ENCODE measurements around the gene MYO1D.

The MYO1D gene

DNA sequence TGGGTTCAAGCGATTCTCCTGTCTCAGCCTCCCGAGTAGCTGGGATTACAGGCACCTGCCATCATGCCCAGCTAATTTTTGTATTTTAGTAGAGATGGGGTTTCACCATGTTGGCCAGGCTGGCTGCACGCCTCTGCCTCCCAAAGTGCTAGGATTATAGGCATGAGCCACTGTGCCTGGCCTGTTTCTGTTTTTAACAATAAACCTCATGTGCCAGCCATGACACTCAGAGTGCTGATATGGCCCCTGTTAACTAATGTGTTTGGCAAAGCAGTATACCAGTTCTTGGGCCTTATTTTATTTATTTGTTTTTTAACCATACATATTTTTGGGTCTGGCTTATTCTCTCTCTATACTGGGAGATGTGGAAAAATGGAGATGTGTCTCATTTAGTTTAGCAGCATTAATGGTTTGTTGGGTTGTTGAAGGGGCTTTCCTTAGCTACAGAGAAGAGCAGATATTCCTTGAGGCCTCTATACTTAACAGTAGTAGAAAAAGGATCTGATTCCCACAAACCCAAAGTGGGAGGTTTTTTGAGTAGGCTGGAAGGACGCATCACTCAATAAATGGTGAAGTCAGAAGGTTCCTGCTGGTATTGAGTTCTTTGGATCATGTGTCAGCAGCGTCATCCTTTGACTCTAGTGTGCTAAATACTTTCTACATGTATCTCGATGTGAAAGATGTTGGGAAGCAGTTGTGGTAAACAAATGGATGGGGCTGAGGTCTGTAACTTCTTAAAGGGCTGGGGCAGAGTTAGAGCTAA is 406.3 kb downstream of the MYO1D start:
- ChIA-PET CTCF (interaction anchor here (1.1 to 12.7 kb wide), 5 partner anchors 9 to 406 kb away, joined by 3 to 177 read pairs (median 10); partner anchors contain the start of genes CDK5R1 and PSMD11), POLR2A (no interaction called here)

DNA sequence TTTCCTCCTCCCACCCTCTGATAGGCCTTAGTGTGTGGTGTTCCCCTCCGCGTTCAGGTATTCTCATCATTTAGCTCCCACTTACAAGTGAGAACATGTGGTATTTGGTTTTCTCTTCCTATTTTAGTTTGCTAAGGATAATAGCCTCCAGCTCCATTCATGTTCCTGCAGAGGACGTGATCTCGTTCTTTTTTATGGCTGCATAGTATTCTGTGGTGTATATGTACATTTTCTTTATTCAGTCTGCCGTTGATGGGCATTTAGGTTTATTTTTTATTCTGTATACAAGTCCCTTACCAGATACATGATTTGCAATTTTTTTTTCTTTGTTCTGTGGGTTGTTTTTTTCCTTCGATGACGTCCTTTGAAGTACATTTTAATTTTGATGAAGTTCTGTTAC is 409.0 kb downstream of the MYO1D start:
- TF ChIP-seq CTCF (IDR thresholded peaks at IDR 0.05; ENCODE audit: control extremely low read depth, extremely low read depth, low read depth, missing control alignments): no peak
- CTCF ChIA-PET: interaction anchor here (11.3 to 12.7 kb wide), 2 partner anchors 17 to 23 kb away, joined by 139 to 177 read pairs; partner anchors contain the start of genes CDK5R1 and PSMD11
- POLR2A ChIA-PET: no interaction called here
- no peak for DNase-seq (ENCODE audit: extremely low spot score)

More for the DNA sequence above, 406.3 kb downstream of the MYO1D start:
- DNase-seq (ENCODE audit: extremely low spot score): no peak
- TF ChIP-seq CTCF (IDR thresholded peaks at IDR 0.05; ENCODE audit: control extremely low read depth, extremely low read depth, low read depth, missing control alignments): no peak

DNA sequence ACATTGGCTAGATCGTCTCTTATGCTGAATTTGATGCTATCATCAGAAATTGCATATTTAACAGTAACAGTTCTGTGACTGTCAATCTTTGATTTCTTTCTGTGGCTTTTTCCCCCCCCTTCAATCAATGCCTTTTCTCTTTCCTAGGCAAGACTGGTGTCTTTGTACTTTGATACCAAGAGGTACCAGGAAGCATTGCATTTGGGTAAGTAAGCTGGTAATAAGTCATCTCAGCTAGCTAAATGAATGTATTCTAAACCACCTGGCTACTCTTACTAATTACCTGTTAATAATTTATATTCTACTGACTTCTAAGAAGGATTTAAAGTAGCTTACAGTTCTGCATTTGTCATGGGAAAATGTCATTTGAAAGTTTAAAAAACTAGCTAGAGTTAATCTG is 412.6 kb downstream of the MYO1D start:
- no peak for DNase-seq (ENCODE audit: extremely low spot score)
- ChIA-PET CTCF (interaction anchor here (0.7 to 12.7 kb wide), 10 partner anchors 12 to 534 kb away, joined by 3 to 177 read pairs (median 18); partner anchors contain the start of genes CDK5R1, MYO1D and PSMD11), POLR2A (no interaction called here)
- TF ChIP-seq CTCF (IDR thresholded peaks at IDR 0.05; ENCODE audit: control extremely low read depth, extremely low read depth, low read depth, missing control alignments): no peak

- no peak for DNase-seq (ENCODE audit: extremely low spot score)
- ChIA-PET CTCF (interaction anchor here (0.9 to 12.7 kb wide), 28 partner anchors 9 to 557 kb away, joined by 3 to 177 read pairs (median 7); partner anchors contain the start of genes CDK5R1, MYO1D and PSMD11), POLR2A (no interaction called here)
- TF ChIP-seq CTCF (IDR thresholded peaks at IDR 0.05; ENCODE audit: control extremely low read depth, extremely low read depth, low read depth, missing control alignments): no peak
Measured at GRCh38 chr17:32463304-32463703, 413.6 kb downstream of the MYO1D start.

DNA sequence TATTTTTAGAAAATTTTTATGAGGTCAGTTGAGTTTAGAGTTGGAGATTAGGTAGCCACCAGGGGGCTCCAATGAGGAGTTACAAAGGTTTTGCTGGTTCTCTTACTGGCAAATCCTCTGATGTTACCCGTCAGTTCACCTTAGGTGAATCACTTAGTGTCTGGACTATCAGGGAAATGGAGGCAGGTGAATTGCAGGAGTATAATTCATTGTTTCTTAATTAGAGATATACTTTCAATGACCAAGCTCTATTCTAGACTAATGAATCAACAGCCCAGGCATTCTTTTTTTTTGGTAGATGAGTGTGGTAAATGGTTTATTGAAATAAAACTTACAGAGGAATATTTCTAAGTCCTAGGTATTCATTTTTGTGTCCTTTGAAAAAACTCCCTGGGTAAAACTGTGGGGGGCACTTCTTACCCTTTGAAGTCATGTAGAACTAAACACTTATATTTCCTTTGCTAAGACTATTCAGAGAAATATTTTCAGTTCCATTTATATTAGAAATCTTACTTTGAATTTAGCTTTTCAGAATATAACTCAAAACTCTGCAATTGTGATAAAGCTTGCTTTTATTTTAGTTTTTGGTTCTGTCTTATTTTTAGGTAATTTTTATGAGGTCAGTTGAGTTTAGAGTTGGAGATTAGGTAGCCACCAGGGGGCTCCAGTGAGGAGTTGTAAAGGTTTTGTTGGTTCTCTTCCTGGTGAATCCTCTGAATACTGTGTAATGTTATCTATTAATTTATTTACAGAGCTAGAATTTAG is 414.9 kb downstream of the MYO1D start:
- peak; percentile 43 for TF ChIP-seq CTCF (IDR thresholded peaks at IDR 0.05; ENCODE audit: control extremely low read depth, extremely low read depth, low read depth, missing control alignments)
- CTCF ChIA-PET: interaction anchor here (0.6 to 12.7 kb wide), 48 partner anchors 9 to 558 kb away, joined by 3 to 177 read pairs (median 4); partner anchors contain the start of genes CDK5R1, MYO1D and PSMD11
- DNase-seq (ENCODE audit: extremely low spot score): no peak
- POLR2A ChIA-PET: no interaction called here

DNA sequence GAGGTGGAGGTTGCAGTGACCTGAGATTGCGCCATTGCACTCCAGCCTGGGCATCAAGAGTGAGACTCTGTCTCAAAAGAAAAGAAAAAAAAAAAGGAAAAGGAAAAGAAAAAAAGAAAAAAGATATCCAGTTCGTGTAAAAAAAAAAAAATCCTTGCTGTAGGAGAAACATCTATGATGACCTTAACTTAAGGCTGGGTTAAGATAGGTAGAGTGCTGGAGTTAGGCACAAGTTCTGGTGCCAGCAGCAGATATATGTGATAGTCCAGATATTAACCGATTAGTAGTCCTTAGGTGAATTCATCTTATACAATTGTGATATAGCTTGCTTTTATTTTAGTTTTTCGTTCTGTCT is 415.4 kb downstream of the MYO1D start:
- TF ChIP-seq CTCF (IDR thresholded peaks at IDR 0.05; ENCODE audit: control extremely low read depth, extremely low read depth, low read depth, missing control alignments): no peak
- DNase-seq (ENCODE audit: extremely low spot score): no peak
- CTCF ChIA-PET: interaction anchor here (0.6 to 12.7 kb wide), 34 partner anchors 9 to 475 kb away, joined by 3 to 177 read pairs (median 6); partner anchors contain the start of genes CDK5R1, MYO1D and PSMD11
- POLR2A ChIA-PET: no interaction called here
